GM06990 (cell line): Measurements from ENCODE around the gene KCNMB2.

Source experiments
- DNase-seq: peaks from one replicate; pipeline ENCODE4 v3.0.0-alpha.2; 2011; ENCODE audit not compliant: insufficient read length; ENCODE audit errors: extremely low read depth
- H3K27me3 ChIP-seq: replicated peaks from 2 replicates; pipeline ENCODE4 v1.6.0; 2011; ENCODE audit warnings: low read length; ENCODE audit not compliant: control insufficient read depth, insufficient read depth
- H3K36me3 ChIP-seq: 2 replicates; pipeline ENCODE4 v1.5.1; 2011; ENCODE audit warnings: low read length; ENCODE audit not compliant: control insufficient read depth, insufficient read depth
- H3K4me3 ChIP-seq: replicated peaks from 2 replicates; pipeline ENCODE4 v1.5.1; 2011; ENCODE audit warnings: low read depth, mild to moderate bottlenecking, control low read depth, low read length
- CTCF ChIP-seq: IDR thresholded peaks from 2 replicates; pipeline ENCODE4 v1.5.1; 2011; ENCODE audit warnings: low read length, control low read depth, mild to moderate bottlenecking, inconsistent platforms; ENCODE audit not compliant: insufficient read depth, poor library complexity, severe bottlenecking

Gene KCNMB2

DNA sequence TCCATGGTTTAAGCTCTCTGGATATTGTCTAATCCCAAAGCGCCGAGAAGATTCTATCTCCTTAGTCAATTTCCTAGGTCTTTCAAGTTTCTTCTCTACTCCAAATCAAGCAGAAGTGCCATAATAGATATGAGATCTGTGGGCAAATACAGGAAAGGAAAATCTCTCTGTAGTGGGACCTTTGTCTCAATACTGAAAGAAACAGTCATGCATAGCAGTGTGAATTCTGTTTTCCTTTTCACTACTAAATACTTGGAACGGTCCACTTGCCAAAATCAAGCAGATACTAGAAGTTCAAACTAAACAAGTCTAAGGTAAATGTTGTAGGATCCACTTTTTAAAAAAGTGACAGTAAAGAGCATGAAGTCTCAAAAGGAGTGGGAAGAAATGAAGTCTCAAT lies 298.8 kb downstream of the KCNMB2 start:
- Histone ChIP-seq H3K27me3 (no peaks in the 10 kb centered on the region), H3K36me3 (no peaks in the 10 kb centered on the region), H3K4me3 (no peak overlapping the region)
- no peak for DNase-seq
- TF ChIP-seq CTCF: no peak

GRCh38 chr3:178837512-178837911 lies 301.3 kb downstream of the KCNMB2 start:
- TF ChIP-seq CTCF: no peak
- DNase-seq: no peak
- no peak overlapping the region for H3K4me3 ChIP-seq
- no peaks in the 10 kb centered on the region for H3K36me3 ChIP-seq
- H3K27me3 ChIP-seq: no peaks in the 10 kb centered on the region

DNA sequence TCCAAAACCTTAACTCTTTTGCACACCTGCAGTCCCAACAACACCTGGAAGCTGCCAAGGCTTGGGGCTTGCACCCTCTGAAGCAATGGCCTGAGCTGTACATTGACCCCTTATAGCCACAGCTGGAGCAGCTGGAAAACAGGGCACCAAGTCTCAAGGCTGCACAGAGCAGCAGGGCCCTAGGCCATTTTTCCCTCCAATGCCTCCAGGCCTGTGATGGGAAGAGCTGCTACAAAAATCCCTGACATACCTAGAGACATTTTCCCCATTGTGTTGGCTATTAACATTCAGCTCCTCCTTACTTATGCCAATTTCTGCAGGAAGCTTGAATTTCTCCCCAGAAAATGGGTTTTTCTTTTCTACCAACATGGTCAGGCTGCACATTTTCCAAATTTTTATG lies 304.4 kb downstream of the KCNMB2 start:
- no peak for DNase-seq
- no peaks in the 10 kb centered on the region for H3K27me3 ChIP-seq
- H3K4me3 ChIP-seq: no peak overlapping the region
- no peaks in the 10 kb centered on the region for H3K36me3 ChIP-seq
- no peak for TF ChIP-seq CTCF

DNA sequence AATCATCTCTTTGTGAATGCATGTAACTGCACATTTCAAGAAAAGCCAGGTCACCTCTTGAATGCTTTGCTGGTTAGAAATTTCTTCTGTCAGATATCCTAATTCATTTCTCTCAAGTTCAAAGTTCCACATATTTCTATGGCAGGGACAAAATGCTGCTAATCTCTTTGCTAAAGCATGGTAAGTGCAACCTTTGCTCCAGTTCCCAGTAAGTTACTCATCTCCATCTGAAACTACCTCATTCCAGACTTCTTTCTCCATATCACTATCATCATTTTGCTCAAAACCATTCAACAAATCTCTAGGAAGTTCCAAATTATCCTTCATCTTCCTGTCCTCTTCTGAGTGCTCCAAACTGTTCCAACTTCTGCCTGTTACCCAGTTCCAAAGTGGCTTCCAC lies 304.8 kb downstream of the KCNMB2 start:
- no peak for DNase-seq
- H3K4me3 ChIP-seq: no peak overlapping the region
- H3K36me3 ChIP-seq: no peaks in the 10 kb centered on the region
- no peaks in the 10 kb centered on the region for H3K27me3 ChIP-seq
- TF ChIP-seq CTCF: no peak

GRCh38 chr3:178844916-178845315 lies 308.7 kb downstream of the KCNMB2 start:
- no peaks in the 10 kb centered on the region for H3K36me3 ChIP-seq
- no peak for TF ChIP-seq CTCF
- H3K27me3 ChIP-seq: no peaks in the 10 kb centered on the region
- no peak overlapping the region for H3K4me3 ChIP-seq
- no peak for DNase-seq

DNA sequence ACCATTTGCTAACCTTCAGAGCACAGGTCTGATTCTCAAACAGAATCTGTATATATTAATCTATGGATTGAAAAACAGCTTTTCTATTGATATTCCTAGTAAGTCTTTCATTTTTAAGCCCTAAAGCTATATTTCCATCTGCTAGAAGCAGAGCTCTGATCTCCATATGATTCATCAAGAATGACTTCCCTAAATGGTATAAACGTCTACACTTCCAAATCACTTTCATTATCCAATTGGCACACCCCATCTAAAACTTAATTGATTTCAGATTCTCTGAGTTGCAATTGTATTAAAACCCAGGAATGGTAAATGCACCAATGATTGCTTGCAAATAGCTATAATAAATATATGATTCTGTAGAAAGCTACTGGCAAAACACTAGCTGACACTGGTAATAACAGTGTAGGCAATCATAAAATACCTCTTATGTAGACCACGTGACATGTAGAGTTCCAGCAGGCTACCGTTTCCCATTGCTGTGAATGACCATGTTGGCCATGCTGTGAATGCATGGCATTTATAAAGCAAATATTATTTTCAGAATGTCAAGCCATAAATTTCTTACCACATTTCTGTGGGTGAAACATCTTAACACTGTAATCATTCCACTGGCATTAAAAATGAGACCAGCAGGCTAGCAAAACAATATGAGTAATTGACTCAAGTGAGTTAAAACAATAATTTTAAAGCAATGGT lies 309.3 kb downstream of the KCNMB2 start:
- H3K4me3 ChIP-seq: no peak overlapping the region
- H3K27me3 ChIP-seq: no peaks in the 10 kb centered on the region
- H3K36me3 ChIP-seq: no peaks in the 10 kb centered on the region
- no peak for TF ChIP-seq CTCF
- no peak for DNase-seq
